GM18951 (cell line): ENCODE results near the gene SHANK1.

Experiments used
- POLR2A ChIP-seq: IDR thresholded peaks from 4 replicates; pipeline ENCODE4 v1.6.1; 2011; ENCODE audit warnings: mild to moderate bottlenecking; ENCODE audit not compliant: insufficient read length, insufficient read depth; ENCODE audit errors: extremely low read depth
- in situ Hi-C: fragments of 300-500 bp; cut with MboI; formaldehyde crosslinking; loops from one replicate; pipeline ENCODE4 v1.12.0; 2022; ENCODE audit warnings: low sequenced_read_pairs, mixed read lengths, inconsistent platforms; ENCODE audit not compliant: unreplicated experiment

SHANK1 gene

DNA sequence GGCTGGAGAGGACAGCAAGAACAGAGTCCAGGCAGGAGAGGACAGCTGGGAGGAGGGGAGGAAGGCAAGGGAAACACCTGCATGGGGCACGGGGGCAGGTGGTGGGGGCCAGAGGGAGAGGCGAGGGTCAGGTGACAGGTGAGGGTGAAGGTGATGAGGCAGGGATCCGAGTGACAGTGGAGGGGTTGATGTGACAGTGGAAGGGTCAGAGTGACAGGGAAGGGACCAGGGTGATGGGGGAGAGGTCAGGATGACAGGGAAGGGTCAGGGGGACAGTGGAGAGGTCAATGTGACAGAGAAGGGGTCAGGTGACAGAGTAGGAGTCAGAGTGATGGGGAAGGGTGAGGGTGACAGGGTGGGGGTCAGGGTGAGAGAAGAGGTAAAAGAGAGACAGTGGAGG is 41.3 kb downstream of the SHANK1 start:
- in situ Hi-C loops, result no loop called here
- no peak for TF ChIP-seq POLR2A

GRCh38 chr19:50677636-50678035 is 42.0 kb downstream of the SHANK1 start:
- no peak for TF ChIP-seq POLR2A
- in situ Hi-C loops, result no loop called here

DNA sequence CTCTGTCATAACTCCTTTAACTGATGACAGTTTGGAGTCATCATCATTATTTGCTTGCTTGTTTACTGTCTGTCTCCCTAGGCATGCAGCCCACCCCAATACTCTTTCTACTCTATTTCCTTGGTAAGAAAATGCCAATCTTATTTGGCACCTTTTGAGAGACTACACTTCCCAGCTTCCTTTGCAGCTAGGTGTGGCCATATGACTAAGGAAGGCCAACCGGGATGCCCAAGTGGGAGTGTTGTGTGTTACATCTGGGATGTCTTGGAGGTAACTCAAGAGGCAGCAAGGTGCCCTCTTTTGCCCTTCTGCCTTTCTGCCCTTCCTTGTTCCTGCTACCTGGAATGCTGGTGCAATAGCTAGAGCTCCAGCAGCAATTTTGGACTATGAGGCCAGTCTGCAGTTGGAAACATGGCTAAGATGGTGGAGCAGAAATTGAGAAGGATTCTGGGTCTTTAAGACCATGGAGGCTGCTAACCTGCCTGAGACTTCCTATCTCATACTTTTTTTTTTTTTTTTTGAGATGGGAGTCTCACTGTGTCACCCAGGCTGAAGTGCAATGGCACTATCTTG is 42.9 kb downstream of the SHANK1 start:
- in situ Hi-C loops, result no loop called here
- TF ChIP-seq POLR2A, result no peak

GRCh38 chr19:50673118-50673517 is 46.5 kb downstream of the SHANK1 start:
- in situ Hi-C loops, result no loop called here

DNA sequence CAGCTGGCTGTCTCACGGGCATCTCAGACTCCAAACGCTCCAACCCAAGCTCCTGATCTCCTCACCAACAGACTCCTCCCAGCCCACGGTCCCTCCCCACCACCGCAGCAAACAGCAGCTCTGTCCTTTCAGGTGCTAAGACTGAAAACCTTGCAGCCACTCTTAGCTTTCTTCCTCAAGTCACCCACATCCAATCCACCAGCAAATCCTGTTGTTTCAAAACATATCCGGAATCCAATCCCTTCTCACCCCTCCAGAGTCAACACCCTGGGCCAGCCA is 49.6 kb downstream of the SHANK1 start:
- TF ChIP-seq POLR2A, result no peak
- in situ Hi-C loops, result no loop called here

More at GRCh38 chr19:50673118-50673517, 46.5 kb downstream of the SHANK1 start:
- TF ChIP-seq POLR2A, result no peak

DNA sequence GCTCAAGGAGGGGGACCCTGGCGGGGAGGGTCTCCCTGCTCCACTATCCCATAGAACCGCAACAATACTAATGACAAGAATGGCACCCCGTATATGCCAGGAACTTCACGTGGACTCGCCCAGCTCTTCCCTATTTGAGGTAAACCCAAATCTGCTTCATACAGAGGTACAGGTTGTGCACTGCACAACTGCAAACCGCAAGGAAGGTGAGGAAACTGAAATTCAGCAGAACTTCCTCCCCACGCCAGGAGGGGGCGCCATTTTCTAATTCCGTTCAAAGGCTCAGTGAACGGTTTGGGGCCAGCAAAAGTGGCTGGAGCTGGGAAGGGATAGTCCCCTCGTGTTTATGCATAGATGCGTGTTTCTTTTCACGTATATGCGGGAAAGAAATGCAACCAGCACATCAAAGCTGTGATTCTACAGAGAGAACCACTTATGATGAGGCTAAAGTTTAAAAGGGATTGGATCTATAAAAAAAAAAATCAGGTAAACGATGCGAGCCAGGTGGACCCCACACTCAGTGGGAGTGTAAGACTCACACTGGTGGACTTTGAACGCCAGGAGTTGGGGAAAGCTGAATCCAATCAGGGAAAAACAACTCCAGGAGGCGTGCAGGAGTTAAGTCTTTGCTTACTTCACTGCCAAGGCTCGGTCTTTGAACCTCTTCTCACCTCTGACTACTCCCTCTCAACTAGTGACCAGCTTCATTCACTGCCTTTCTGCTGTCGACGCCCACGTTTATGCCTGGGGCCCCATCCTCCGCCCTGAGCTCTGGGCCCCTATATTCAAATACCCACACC is 50.1 kb downstream of the SHANK1 start:
- no peak for TF ChIP-seq POLR2A
- in situ Hi-C loops, result no loop called here

GRCh38 chr19:50668879-50669278 is 50.7 kb downstream of the SHANK1 start:
- in situ Hi-C loops, result no loop called here
- no peak for TF ChIP-seq POLR2A

- in situ Hi-C loops, result no loop called here
- no peak for TF ChIP-seq POLR2A
Measured at GRCh38 chr19:50668416-50668815, 51.2 kb downstream of the SHANK1 start.

DNA sequence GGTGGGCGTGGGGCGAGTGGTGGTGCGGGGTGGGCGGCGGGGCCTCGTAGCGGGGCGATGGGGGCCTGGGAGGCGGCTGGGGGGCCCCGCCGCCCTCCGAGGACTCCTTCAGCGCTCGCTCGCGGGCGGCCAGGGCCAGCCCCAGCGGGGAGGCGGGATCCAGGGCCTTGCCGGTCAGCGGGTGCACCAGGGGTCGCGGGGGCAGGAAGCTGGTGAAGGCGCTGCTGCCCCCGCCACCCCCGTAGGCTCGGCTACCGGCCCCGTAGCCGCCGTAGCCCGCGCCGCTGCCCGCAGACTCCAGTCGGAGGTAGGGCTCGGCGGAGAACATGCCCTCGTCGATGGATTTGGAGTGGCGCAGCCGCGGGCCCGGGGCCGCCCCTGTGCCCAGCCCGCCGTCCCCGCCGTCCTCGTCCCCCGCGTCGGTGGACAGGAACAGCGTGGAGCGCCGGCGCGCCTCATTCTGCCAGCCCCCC is 51.8 kb downstream of the SHANK1 start:
- in situ Hi-C loops, result no loop called here
- TF ChIP-seq POLR2A, result no peak

GRCh38 chr19:50667177-50667758 is 52.3 kb downstream of the SHANK1 start:
- in situ Hi-C loops, result no loop called here

GRCh38 chr19:50666346-50667176 is 53.0 kb downstream of the SHANK1 start:
- TF ChIP-seq POLR2A, result no peak
- in situ Hi-C loops, result no loop called here

More at GRCh38 chr19:50667177-50667758, 52.3 kb downstream of the SHANK1 start:
- TF ChIP-seq POLR2A, result no peak

DNA sequence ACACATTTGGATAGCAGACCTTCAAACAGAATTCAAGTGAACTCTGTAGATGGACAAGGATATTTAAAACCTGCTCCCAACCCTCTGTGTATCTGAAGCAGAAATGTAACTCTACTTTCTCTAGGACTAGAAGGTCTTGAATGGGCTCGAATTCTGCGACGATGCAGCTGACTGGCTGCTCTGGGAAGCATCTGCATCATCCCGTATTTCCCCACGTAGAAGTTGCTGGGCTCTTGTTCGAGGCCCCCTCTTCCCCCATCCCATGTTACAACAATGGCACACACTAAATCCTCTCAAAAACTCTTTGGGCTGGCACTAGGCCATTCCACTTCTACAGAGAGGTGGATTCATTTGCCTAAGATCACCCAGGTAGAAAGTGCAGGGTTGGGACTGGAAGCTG is 55.4 kb downstream of the SHANK1 start:
- in situ Hi-C loops, result no loop called here
- TF ChIP-seq POLR2A, result no peak

GRCh38 chr19:50663482-50663790 is 56.2 kb downstream of the SHANK1 start:
- in situ Hi-C loops, result no loop called here
- no peak for TF ChIP-seq POLR2A
